ENCODE data around the gene ANGPTL3.

GRCh38 chr1:62589321-62589720 lies 8.0 kb upstream of the ANGPTL3 start:
- no peak for TF ChIP-seq POLR2A (IDR thresholded peaks at IDR 0.05)
- no peak for TF ChIP-seq CTCF (IDR thresholded peaks at IDR 0.05)
